Lung (tissue), 12 donors: ENCODE data around the gene ITPR1. TPM values are rescaled to one million over a fixed set of nuclear protein-coding genes. Genes with fewer than 3 reads are reported as not detected.

Source experiments
- ATAC-seq: fragments of 200-7000 bp; cut with Tn5 transposase; one replicate; pipeline ENCODE4 v1.9.1; 2020; ENCODE audit warnings: moderate number of reproducible peaks; ENCODE audit not compliant: insufficient read depth, low FRiP score
- DNase-seq, 3 donors: peaks; one replicate each; pipeline ENCODE4 v3.0.0-alpha.2; 2013 to 2017
- H3K27ac ChIP-seq, 2 donors: one replicate each; pipeline ENCODE4 v1.5.1; 2013; ENCODE audit warnings: mild to moderate bottlenecking in 2 of 2, moderate library complexity in 2 of 2, control low read depth in 1 of 2, inconsistent platforms in 1 of 2, low read depth in 1 of 2, low read length in 1 of 2
- H3K27me3 ChIP-seq, 3 donors: one replicate each; pipeline ENCODE4 v1.5.1; 2013; ENCODE audit warnings: low read length in 2 of 3; ENCODE audit not compliant: control insufficient read depth in 3 of 3, insufficient read depth in 3 of 3
- H3K36me3 ChIP-seq, 4 donors: one replicate each; pipeline ENCODE4 v1.5.1; 2013; ENCODE audit warnings: low read length in 4 of 4, mild to moderate bottlenecking in 1 of 4, moderate library complexity in 1 of 4; ENCODE audit not compliant: control insufficient read depth in 4 of 4, insufficient read depth in 4 of 4
- H3K4me1 ChIP-seq, 5 donors: one replicate each; pipeline ENCODE4 v1.5.1; 2013; ENCODE audit warnings: low read length in 5 of 5, mild to moderate bottlenecking in 2 of 5, moderate library complexity in 1 of 5; ENCODE audit not compliant: control insufficient read depth in 5 of 5, insufficient read depth in 5 of 5
- H3K4me3 ChIP-seq: one replicate; pipeline ENCODE4 v1.5.1; 2013; ENCODE audit warnings: mild to moderate bottlenecking, control low read depth, moderate library complexity
- H3K9ac ChIP-seq, 2 donors: one replicate each; pipeline ENCODE4 v1.5.1; 2013; ENCODE audit warnings: low read length in 2 of 2, control low read depth in 1 of 2; ENCODE audit not compliant: insufficient read depth in 1 of 2
- H3K9me3 ChIP-seq, 4 donors: one replicate each; pipeline ENCODE4 v1.5.1; 2013; ENCODE audit warnings: low read length in 3 of 4, mild to moderate bottlenecking in 1 of 4, moderate library complexity in 1 of 4; ENCODE audit not compliant: control insufficient read depth in 4 of 4, insufficient read depth in 3 of 4
- WGBS, 2 donors: extraction: QIAGEN DNeasy Blood & Tissue Kit; methylation state at CpG; one replicate each; pipeline ENCODE4 v1.1.7; 2013; 5-methylcytosine and 5-hydroxymethylcytosine counted together
- polyA plus RNA-seq, 2 donors: library from polyadenylated mRNA; stranded (reverse); fragments of 200-250 nt; gene quantifications; one replicate each; pipeline ENCODE4 v1.2.1, GENCODE V29; 2013
- total RNA-seq, 2 donors: library from RNA; depleted of rRNA in 1 of 2; stranded (reverse); fragments of >200 nt in 1 of 2; gene quantifications; one replicate each; pipeline ENCODE4 v1.2.1, GENCODE V29; 2014 to 2021
- TF ChIP-seq, protein P1 (sequence below): IDR thresholded peaks from 2 replicates; pipeline ENCODE4 v1.5.1; 2012; ENCODE audit warnings: mild to moderate bottlenecking; ENCODE audit errors: control extremely low read depth, extremely low read depth
- donor health status: control.
- donor health status: control.
- donor health status: Bipolar disorder and iron deficiency.
- donor health status: healthy.
- donor health status: DM: yes; HTN: yes; CAD: no.

Gene ITPR1
- total and polyA plus RNA-seq, 4 donors: 12.4 to 152 (median 44.1) TPM

DNA sequence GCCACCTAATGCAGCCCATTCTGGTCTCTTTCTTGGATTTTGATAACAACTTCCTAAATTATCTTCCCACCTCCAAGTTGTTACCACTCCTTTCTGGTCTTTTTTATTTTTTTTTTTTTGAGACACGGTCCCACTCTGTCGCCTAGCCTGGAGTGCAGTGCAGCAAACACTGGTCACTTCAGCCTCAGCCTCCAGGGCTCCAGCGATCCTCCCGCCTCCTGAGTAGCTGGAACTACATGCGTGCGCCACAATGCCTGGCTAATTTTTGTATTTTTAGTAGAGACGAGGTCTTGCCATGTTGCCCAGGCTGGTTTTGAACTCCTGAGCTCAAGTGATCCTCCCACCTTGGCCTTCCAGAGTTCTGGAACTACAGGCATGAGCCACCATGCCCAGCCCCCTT lies 393.3 kb downstream of the ITPR1 start:
- TF ChIP-seq, protein P1, sequence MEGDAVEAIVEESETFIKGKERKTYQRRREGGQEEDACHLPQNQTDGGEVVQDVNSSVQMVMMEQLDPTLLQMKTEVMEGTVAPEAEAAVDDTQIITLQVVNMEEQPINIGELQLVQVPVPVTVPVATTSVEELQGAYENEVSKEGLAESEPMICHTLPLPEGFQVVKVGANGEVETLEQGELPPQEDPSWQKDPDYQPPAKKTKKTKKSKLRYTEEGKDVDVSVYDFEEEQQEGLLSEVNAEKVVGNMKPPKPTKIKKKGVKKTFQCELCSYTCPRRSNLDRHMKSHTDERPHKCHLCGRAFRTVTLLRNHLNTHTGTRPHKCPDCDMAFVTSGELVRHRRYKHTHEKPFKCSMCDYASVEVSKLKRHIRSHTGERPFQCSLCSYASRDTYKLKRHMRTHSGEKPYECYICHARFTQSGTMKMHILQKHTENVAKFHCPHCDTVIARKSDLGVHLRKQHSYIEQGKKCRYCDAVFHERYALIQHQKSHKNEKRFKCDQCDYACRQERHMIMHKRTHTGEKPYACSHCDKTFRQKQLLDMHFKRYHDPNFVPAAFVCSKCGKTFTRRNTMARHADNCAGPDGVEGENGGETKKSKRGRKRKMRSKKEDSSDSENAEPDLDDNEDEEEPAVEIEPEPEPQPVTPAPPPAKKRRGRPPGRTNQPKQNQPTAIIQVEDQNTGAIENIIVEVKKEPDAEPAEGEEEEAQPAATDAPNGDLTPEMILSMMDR: no peak
- ATAC-seq (no peak), DNase-seq (no peak)
- no peaks in the 10 kb centered on the region for H3K9me3 ChIP-seq
- 95 to 98% methylated on average over 7 of the region's 7 CpGs for WGBS, 2 donors
- no peak overlapping the region for H3K27ac ChIP-seq
- no peaks in the 10 kb centered on the region for H3K36me3 ChIP-seq
- H3K27me3 ChIP-seq: no peaks in the 10 kb centered on the region
- H3K9ac ChIP-seq: no peak overlapping the region
- H3K4me1 ChIP-seq: peaks cover 0 to 8% (median 0%) of the 10 kb centered on the region in 5 donors
- H3K4me3 ChIP-seq: no peak overlapping the region

DNA sequence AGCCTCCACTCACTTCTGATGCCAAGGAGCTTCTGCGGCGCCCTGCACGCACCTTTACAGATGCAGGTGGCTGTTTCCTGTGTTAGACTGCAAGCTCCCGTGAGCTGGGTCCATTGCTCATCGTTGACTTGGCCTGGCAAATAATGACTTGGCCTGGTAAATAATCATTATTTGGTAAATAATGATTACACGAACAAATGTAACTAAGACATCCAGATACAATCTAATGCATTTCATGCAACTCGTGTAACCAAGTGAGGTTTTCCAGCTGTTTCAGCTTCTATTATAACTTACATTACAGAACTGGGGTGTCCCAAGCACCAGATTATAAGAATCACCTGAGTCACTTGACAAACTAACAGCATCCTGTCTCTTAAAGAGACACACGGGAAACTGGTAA lies 394.0 kb downstream of the ITPR1 start:
- WGBS, 2 donors: 90 to 93% methylated on average over 8 of the region's 8 CpGs

DNA sequence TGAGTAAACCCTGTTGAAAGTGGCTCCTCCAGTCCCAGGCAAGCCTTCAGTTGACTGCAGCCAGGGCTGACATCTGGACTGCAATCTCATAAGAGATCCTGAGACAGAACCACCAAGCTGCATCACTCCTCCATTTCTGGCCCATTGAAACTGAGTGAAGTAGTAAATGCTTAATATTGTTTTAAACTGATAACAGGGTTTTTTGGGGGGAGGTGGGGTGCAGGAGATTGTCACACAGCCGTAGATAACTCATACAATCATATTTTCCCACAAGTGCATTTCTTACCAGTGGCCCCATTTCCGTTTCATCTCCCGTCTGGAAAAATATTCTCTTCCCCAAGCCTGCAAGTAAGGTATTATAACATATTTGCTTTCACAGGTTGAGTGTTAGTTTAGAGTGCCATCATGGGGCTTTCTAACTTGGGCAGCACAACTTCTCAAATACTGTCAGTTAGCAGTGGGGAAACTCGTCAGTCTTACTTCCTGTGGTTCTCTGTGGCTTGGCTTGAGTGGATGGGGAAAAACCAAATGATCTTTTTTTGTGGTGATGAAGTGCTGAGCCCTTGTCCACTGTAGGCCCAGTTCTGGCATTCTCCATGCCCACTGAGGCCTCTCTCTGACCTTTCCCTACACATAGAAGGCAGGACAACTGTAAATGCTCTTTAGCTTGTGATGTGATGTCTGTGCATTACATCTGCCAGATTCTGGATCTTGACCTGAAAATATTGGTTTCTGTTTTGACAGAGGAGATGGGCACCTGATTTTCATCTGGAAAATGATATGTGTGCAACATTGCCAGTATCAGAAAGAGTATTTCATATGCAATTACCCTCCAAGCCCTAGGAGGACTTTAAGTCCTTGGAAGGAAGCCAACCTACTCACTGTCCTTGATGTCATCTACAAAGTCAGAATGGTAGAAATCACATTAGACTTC lies 396.0 kb downstream of the ITPR1 start:
- Histone ChIP-seq H3K4me1 (peaks cover 0 to 8% (median 0%) of the 10 kb centered on the region in 5 donors), H3K9me3 (no peaks in the 10 kb centered on the region), H3K27ac (no peak overlapping the region), H3K9ac (no peak overlapping the region), H3K4me3 (no peak overlapping the region), H3K36me3 (no peaks in the 10 kb centered on the region), H3K27me3 (no peaks in the 10 kb centered on the region)
- DNase-seq (peak in 1 of 3 donors; percentile 36), ATAC-seq (peak; percentile 69)
- WGBS, 2 donors: 43 to 47% methylated on average over 4 of the region's 4 CpGs
- TF ChIP-seq, protein P1: no peak

More for the DNA sequence above, 394.0 kb downstream of the ITPR1 start:
- Histone ChIP-seq H3K9me3 (no peaks in the 10 kb centered on the region), H3K4me3 (no peak overlapping the region), H3K27me3 (no peaks in the 10 kb centered on the region), H3K9ac (no peak overlapping the region), H3K27ac (no peak overlapping the region), H3K36me3 (no peaks in the 10 kb centered on the region), H3K4me1 (peaks cover 0 to 8% (median 0%) of the 10 kb centered on the region in 5 donors)
- no peak for ATAC-seq
- DNase-seq: no peak
- TF ChIP-seq, protein P1: no peak
